DND-41 (cell line): ENCODE data around the gene TADA2A.

Experiments used
- ATAC-seq: fragments of 200-7000 bp; cut with Tn5 transposase; 3 replicates; pipeline ENCODE4 v1.9.1; 2021; ENCODE audit warnings: low read depth; ENCODE audit not compliant: insufficient read depth
- DNase-seq: peaks from one replicate; pipeline ENCODE4 v3.0.0-alpha.2; 2020
- H2AFZ ChIP-seq: 2 replicates; pipeline ENCODE4 v1.6.0; 2012; ENCODE audit warnings: low read depth, low read length
- H3K27ac ChIP-seq: 2 replicates; pipeline ENCODE4 v1.5.1; 2012; ENCODE audit warnings: low read length, inconsistent platforms
- H3K27me3 ChIP-seq: fragments of 200-600 bp; sonication (generic); 2 replicates; pipeline ENCODE4 v1.6.0; 2012; ENCODE audit warnings: low read length, mild to moderate bottlenecking, inconsistent platforms; ENCODE audit not compliant: insufficient read depth, poor library complexity
- H3K36me3 ChIP-seq: 2 replicates; pipeline ENCODE4 v1.5.1; 2012; ENCODE audit warnings: low read length, inconsistent platforms; ENCODE audit not compliant: insufficient read depth
- H3K4me1 ChIP-seq: 2 replicates; pipeline ENCODE4 v1.5.1; 2012; ENCODE audit warnings: mild to moderate bottlenecking, low read length; ENCODE audit not compliant: insufficient read depth
- H3K4me2 ChIP-seq: 2 replicates; pipeline ENCODE4 v1.6.0; 2012; ENCODE audit warnings: mild to moderate bottlenecking, moderate library complexity, low read length, inconsistent platforms; ENCODE audit not compliant: insufficient read depth
- H3K4me3 ChIP-seq, 2 experiments: fragments of 200-600 bp in 1 of 2; shearing (Covaris generic) in 1 of 2; 2 replicates each; pipeline ENCODE4 v1.5.1; 2012 to 2016; ENCODE audit warnings: inconsistent platforms in 2 of 2, low read length in 2 of 2, mild to moderate bottlenecking in 2 of 2, low read depth in 1 of 2, moderate library complexity in 1 of 2
- H3K79me2 ChIP-seq: 2 replicates; pipeline ENCODE4 v1.6.0; 2012; ENCODE audit warnings: low read length, inconsistent platforms; ENCODE audit not compliant: insufficient read depth
- H3K9ac ChIP-seq: 2 replicates; pipeline ENCODE4 v1.6.0; 2012; ENCODE audit warnings: low read depth, mild to moderate bottlenecking, inconsistent platforms, low read length, moderate library complexity
- H3K9me3 ChIP-seq: 2 replicates; pipeline ENCODE4 v1.5.1; 2012; ENCODE audit warnings: low read length, moderate library complexity, mild to moderate bottlenecking, inconsistent platforms; ENCODE audit not compliant: insufficient read depth, severe bottlenecking
- H4K20me1 ChIP-seq: 2 replicates; pipeline ENCODE4 v1.6.0; 2012; ENCODE audit warnings: low read length; ENCODE audit not compliant: insufficient read depth
- CTCF ChIP-seq: IDR thresholded peaks from 2 replicates; pipeline ENCODE4 v1.5.1; 2012; ENCODE audit warnings: borderline replicate concordance, low read length, moderate library complexity, mild to moderate bottlenecking; ENCODE audit not compliant: poor library complexity, severe bottlenecking; ENCODE audit errors: extremely low read depth
- EZH2 ChIP-seq: IDR thresholded peaks from 3 replicates; pipeline ENCODE4 v1.6.1; 2012; ENCODE audit warnings: borderline replicate concordance, low read depth, mild to moderate bottlenecking, moderate library complexity, low read length, inconsistent platforms; ENCODE audit not compliant: severe bottlenecking

The TADA2A gene

DNA sequence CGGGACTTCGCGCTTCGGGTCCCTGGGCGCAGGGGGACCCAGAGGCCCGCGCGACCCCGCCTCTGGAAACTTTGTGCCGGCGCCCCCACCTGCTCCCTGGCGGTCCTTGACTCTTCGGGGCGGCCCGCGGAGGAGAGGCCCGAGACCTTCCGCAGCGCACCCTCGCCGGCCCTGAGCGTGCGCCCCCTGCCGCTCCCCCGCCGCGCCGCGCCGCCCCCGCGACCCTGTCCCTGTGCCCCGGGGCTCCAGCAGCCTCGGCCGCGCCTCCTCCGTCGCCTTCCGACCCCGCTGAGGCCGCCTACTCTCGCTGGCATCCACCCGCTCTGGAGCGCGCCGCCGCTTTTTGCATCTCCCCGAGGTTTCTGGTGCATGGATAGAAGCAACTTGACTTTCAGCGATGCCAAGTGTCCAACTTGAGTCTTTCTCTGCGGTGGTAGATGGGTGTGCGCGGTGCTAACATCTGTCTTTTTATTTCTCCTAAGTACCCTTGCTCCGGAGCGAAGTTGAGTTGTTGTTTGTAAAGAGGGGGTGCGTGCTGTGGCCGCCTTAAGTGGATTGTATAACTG, 83.4 kb downstream of the TADA2A start:
- Histone ChIP-seq H3K4me2 (peak overlapping the region; percentile 97), H3K27ac (no peak overlapping the region; the same call in 1 of the 2 replicates), H2AFZ (peak overlapping the region; percentile 78), H3K9me3 (no peaks in the 10 kb centered on the region), H3K36me3 (no peaks in the 10 kb centered on the region), H3K9ac (peak overlapping the region; percentile 54), H3K79me2 (peaks cover 30% of the 10 kb centered on the region), H3K27me3 (peaks cover 9% of the 10 kb centered on the region), H4K20me1 (peaks cover 21% of the 10 kb centered on the region; the same call in 1 of the 2 replicates), H3K4me1 (peaks cover 33% of the 10 kb centered on the region), H3K4me3 (peak overlapping the region; percentile 41 to 92)
- peak; percentile 81 for DNase-seq
- TF ChIP-seq EZH2 (no peak), CTCF (peak; percentile 53)
- ATAC-seq: peak; percentile 85

DNA sequence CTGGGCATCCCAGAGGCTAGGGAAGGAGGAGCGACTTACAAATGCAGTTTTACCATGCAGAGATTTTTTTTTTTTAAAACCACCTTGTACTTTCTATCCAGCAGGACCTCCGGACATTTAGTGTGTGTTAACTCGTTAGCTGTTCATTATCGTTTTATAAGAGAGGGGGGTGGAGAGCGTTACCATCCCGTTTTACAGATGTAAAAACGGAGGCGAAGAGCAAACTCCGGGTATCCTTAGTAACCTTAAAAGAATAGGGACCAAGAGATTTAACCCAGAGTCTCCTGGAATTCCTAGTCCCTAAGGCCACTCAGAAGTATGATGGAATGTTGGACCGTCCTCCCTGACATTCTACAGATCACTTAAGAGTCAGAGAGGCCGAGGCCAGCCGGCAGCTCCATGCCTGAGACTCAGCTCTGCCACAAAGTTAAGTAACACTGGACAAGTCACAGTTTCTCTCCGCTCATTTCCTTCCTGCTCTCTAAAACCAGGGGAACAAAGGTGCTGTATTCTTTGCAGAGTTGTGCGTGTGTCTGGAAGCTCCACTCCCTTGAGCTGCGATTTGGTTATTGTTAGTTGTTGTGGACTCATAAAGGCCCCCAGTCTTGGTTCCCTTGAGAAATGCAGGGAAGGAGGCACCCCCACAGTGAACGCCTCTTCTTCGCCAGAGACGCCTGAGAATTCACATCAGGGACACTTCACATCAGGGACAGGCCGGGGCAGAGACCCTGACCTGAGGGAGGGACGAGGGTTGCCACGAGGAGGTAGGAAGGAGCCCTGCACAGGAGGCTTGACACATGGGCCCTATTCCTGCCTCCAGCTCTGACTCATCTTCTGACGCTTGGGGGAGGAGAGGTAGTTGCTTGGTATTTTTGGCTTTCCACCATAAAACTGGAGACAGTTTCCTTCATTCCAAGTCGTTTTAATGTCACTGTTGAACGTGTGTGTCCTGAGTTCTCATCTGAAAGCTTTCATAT, 84.2 kb downstream of the TADA2A start:
- H3K4me1 ChIP-seq: peaks cover 33% of the 10 kb centered on the region

GRCh38 chr17:37492167-37492566, 85.5 kb downstream of the TADA2A start:
- no peak overlapping the region for H3K4me3 ChIP-seq

More for the DNA sequence above, 84.2 kb downstream of the TADA2A start:
- H3K36me3 ChIP-seq: no peaks in the 10 kb centered on the region
- H4K20me1 ChIP-seq: peaks cover 25% of the 10 kb centered on the region; the same call in 1 of the 2 replicates
- no peak for DNase-seq
- peak overlapping the region; percentile 78 for H2AFZ ChIP-seq
- H3K27ac ChIP-seq: no peak overlapping the region; the same call in 1 of the 2 replicates
- H3K9me3 ChIP-seq: no peaks in the 10 kb centered on the region
- TF ChIP-seq EZH2 (no peak), CTCF (no peak)
- no peak for ATAC-seq
- H3K27me3 ChIP-seq: peaks cover 9% of the 10 kb centered on the region
- H3K4me3 ChIP-seq: peak overlapping the region; percentile 41 to 92
- peak overlapping the region; percentile 54 for H3K9ac ChIP-seq
- H3K4me2 ChIP-seq: peak overlapping the region; percentile 97
- peaks cover 33% of the 10 kb centered on the region for H3K79me2 ChIP-seq

More at GRCh38 chr17:37492167-37492566, 85.5 kb downstream of the TADA2A start:
- Histone ChIP-seq H3K4me2 (0 out of 2 replicates have a peak overlapping the region, but pooled peaks have one; percentile 97), H3K36me3 (no peaks in the 10 kb centered on the region), H3K9me3 (no peaks in the 10 kb centered on the region), H3K27ac (no peak overlapping the region), H3K27me3 (peaks cover 9% of the 10 kb centered on the region), H4K20me1 (peaks cover 25% of the 10 kb centered on the region; the same call in 1 of the 2 replicates), H3K79me2 (peaks cover 36% of the 10 kb centered on the region), H2AFZ (no peak overlapping the region), H3K4me1 (peaks cover 33% of the 10 kb centered on the region), H3K9ac (no peak overlapping the region)
- TF ChIP-seq CTCF (no peak), EZH2 (no peak)
- DNase-seq (no peak), ATAC-seq (no peak)
